ENCODE results near the gene OR51B4. TPM values are rescaled to one million over a fixed set of nuclear protein-coding genes. Genes with fewer than 3 reads are reported as not detected.

OR51B4 gene
- total RNA-seq, 1 experiment from 2014 or later, result not detected

GRCh38 chr11:5324197-5324596 lies 22.5 kb upstream of the OR51B4 start, which contains the start of gene OR51B2:
Gene OR51B2 (minus strand): TSS chr11:5324297. CDS start chr11:5324297, 0 bp downstream.
- ChIA-PET POLR2A (no interaction called here), CTCF (no interaction called here)
- Mint-ChIP-seq H3K4me3 (no peak within 1 kb of the TSS), H3K9me3 (no peaks in the 10 kb centered on the region), H3K36me3 (no peaks in the 10 kb centered on the region), H3K4me1 (0 out of 2 replicates have a peak, but pooled peaks cover 2% of the 10 kb centered on the region), H3K27ac (no peak within 1 kb of the TSS), H3K27me3 (ENCODE audit: low read depth) (no peaks in the 10 kb centered on the region)
- TF ChIP-seq, protein P1, sequence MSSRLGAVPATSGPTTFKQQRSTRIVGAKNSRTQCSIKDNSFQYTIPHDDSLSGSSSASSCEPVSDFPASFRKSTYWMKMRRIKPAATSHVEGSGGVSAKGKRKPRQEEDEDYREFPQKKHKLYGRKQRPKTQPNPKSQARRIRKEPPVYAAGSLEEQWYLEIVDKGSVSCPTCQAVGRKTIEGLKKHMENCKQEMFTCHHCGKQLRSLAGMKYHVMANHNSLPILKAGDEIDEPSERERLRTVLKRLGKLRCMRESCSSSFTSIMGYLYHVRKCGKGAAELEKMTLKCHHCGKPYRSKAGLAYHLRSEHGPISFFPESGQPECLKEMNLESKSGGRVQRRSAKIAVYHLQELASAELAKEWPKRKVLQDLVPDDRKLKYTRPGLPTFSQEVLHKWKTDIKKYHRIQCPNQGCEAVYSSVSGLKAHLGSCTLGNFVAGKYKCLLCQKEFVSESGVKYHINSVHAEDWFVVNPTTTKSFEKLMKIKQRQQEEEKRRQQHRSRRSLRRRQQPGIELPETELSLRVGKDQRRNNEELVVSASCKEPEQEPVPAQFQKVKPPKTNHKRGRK (CRISPR knock-in tag; IDR thresholded peaks at IDR 0.05; ENCODE audit: borderline replicate concordance), result no peak
- TF ChIP-seq KAT7 (CRISPR knock-in tag; IDR thresholded peaks at IDR 0.05; ENCODE audit: borderline replicate concordance) (no peak), PRRX2 (CRISPR knock-in tag; IDR thresholded peaks at IDR 0.05) (no peak)
- ATAC-seq, result no peak
- no peak for DNase-seq (ENCODE audit: low spot score)

- H3K9me3 Mint-ChIP-seq, result peaks cover 7% of the 10 kb centered on the region
- DNase-seq (ENCODE audit: low spot score), result no peak
- no peak overlapping the region for H3K27ac Mint-ChIP-seq
- POLR2A ChIA-PET, result no interaction called here
- H3K36me3 Mint-ChIP-seq, result no peaks in the 10 kb centered on the region
- no peaks in the 10 kb centered on the region for H3K4me1 Mint-ChIP-seq
- no peaks in the 10 kb centered on the region for H3K27me3 Mint-ChIP-seq (ENCODE audit: low read depth)
- no peak for ATAC-seq
- H3K4me3 Mint-ChIP-seq, result no peak overlapping the region
- CTCF ChIA-PET, result no interaction called here
- TF ChIP-seq ATF1 (CRISPR knock-in tag; IDR thresholded peaks at IDR 0.05), result no peak
- TF ChIP-seq, protein P2, sequence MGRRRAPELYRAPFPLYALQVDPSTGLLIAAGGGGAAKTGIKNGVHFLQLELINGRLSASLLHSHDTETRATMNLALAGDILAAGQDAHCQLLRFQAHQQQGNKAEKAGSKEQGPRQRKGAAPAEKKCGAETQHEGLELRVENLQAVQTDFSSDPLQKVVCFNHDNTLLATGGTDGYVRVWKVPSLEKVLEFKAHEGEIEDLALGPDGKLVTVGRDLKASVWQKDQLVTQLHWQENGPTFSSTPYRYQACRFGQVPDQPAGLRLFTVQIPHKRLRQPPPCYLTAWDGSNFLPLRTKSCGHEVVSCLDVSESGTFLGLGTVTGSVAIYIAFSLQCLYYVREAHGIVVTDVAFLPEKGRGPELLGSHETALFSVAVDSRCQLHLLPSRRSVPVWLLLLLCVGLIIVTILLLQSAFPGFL (CRISPR knock-in tag; IDR thresholded peaks at IDR 0.05; ENCODE audit: borderline replicate concordance), result no peak
- no peak for TF ChIP-seq HMGA2 (CRISPR knock-in tag; IDR thresholded peaks at IDR 0.05)
- no peak for TF ChIP-seq USF2 (CRISPR knock-in tag; IDR thresholded peaks at IDR 0.05)
- TF ChIP-seq FOXP4 (CRISPR knock-in tag; IDR thresholded peaks at IDR 0.05), result no peak
- no peak for TF ChIP-seq CDX4 (CRISPR knock-in tag; IDR thresholded peaks at IDR 0.05; ENCODE audit: borderline replicate concordance)
- TF ChIP-seq, protein P1 (CRISPR knock-in tag; IDR thresholded peaks at IDR 0.05; ENCODE audit: borderline replicate concordance), result no peak
- no peak for TF ChIP-seq PRDM15 (CRISPR knock-in tag; IDR thresholded peaks at IDR 0.05)
- TF ChIP-seq, protein P3, sequence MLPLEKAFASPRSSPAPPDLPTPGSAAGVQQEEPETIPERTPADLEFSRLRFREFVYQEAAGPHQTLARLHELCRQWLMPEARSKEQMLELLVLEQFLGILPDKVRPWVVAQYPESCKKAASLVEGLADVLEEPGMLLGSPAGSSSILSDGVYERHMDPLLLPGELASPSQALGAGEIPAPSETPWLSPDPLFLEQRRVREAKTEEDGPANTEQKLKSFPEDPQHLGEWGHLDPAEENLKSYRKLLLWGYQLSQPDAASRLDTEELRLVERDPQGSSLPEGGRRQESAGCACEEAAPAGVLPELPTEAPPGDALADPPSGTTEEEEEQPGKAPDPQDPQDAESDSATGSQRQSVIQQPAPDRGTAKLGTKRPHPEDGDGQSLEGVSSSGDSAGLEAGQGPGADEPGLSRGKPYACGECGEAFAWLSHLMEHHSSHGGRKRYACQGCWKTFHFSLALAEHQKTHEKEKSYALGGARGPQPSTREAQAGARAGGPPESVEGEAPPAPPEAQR (CRISPR knock-in tag; IDR thresholded peaks at IDR 0.05), result no peak
- TF ChIP-seq RELA (CRISPR knock-in tag; IDR thresholded peaks at IDR 0.05; ENCODE audit: borderline replicate concordance), result no peak
- TF ChIP-seq ZNF532 (CRISPR knock-in tag; IDR thresholded peaks at IDR 0.05; ENCODE audit: borderline replicate concordance), result no peak
- no peak for TF ChIP-seq SP1 (CRISPR knock-in tag; conservative IDR thresholded peaks at IDR 0.05)
- no peak for TF ChIP-seq ESRRA (CRISPR knock-in tag; IDR thresholded peaks at IDR 0.05; ENCODE audit: borderline replicate concordance)
- no peak for TF ChIP-seq NR2C2 (CRISPR knock-in tag; IDR thresholded peaks at IDR 0.05)
Measured at GRCh38 chr11:5317292-5317691, 15.5 kb upstream of the OR51B4 start.

Data from WTC11 (cell line).